Activated CD8-positive, alpha-beta memory T cell treated with anti-CD3 and anti-CD28 coated beads, Interleukin-2, amount 50 U/mL, for 24 hours (primary cell): Measurements from ENCODE around the gene TRIM28.
"Not testable (repeated sequence)": the region's sequence is repeated elsewhere in the genome, so short reads cannot be mapped to it uniquely, and the experiment has no call there.

Experiments used
- DNase-seq: peaks from one replicate; pipeline ENCODE4 v3.0.0-alpha.2; 2020; ENCODE audit errors: extremely low read depth

The TRIM28 gene

GRCh38 chr19:58561373-58562121, 17.7 kb downstream of the TRIM28 start:
- DNase-seq = no peak

GRCh38 chr19:58562122-58563033, 18.5 kb downstream of the TRIM28 start:
- no peak for DNase-seq

- no peak for DNase-seq
Measured at GRCh38 chr19:58563034-58563573, 19.2 kb downstream of the TRIM28 start.

GRCh38 chr19:58563823-58564222, 20.0 kb downstream of the TRIM28 start:
- DNase-seq = no peak

- DNase-seq = no peak
Measured at GRCh38 chr19:58566989-58567388, 23.1 kb downstream of the TRIM28 start.

GRCh38 chr19:58568453-58569130, 24.7 kb downstream of the TRIM28 start:
- no peak for DNase-seq

- DNase-seq = no peak
Measured at GRCh38 chr19:58569191-58569942, 25.5 kb downstream of the TRIM28 start.

GRCh38 chr19:58569943-58570670, 26.2 kb downstream of the TRIM28 start:
- no peak for DNase-seq

GRCh38 chr19:58570770-58571574, 27.1 kb downstream of the TRIM28 start:
- DNase-seq = no peak

GRCh38 chr19:58571575-58571947, 27.7 kb downstream of the TRIM28 start:
- DNase-seq = no peak

- DNase-seq = no peak
Measured at GRCh38 chr19:58572026-58572817, 28.4 kb downstream of the TRIM28 start.

- peak; percentile 99 for DNase-seq
Measured at GRCh38 chr19:58572818-58573657, 29.2 kb downstream of the TRIM28 start, which contains the start of gene MZF1. Gene MZF1 (minus strand): TSS chr19:58573335. CDS start chr19:58571389, 1,946 bp downstream.

- no peak for DNase-seq
Measured at GRCh38 chr19:58573658-58574164, 29.8 kb downstream of the TRIM28 start.

GRCh38 chr19:58575183-58576041, 31.5 kb downstream of the TRIM28 start:
- DNase-seq = peak; percentile 55

GRCh38 chr19:58577581-58577980, 33.7 kb downstream of the TRIM28 start:
- DNase-seq = not testable (repeated sequence)

- DNase-seq = no peak
Measured at GRCh38 chr19:58578012-58578925, 34.4 kb downstream of the TRIM28 start.
